Fibroblast of mammary gland (primary cell): ENCODE data around the gene TMEM183A.
"Not testable (repeated sequence)": the region's sequence is repeated elsewhere in the genome, so short reads cannot be mapped to it uniquely, and the experiment has no call there.

Source experiments
- DNase-seq: peaks from one replicate; pipeline ENCODE4 v3.0.0-alpha.2; 2010; ENCODE audit warnings: low read depth
- H3K4me3 ChIP-seq: 2 replicates; pipeline ENCODE4 v1.5.1; 2011; ENCODE audit warnings: low read depth, mild to moderate bottlenecking, low read length, moderate library complexity; ENCODE audit not compliant: control insufficient read depth
- CTCF ChIP-seq: conservative IDR thresholded peaks from 2 replicates; pipeline ENCODE4 v1.5.1; 2011; ENCODE audit warnings: low read depth, low read length, inconsistent platforms; ENCODE audit not compliant: control insufficient read depth, insufficient read depth

The TMEM183A gene

GRCh38 chr1:202972046-202972445 is 35.1 kb upstream of the TMEM183A start:
- TF ChIP-seq CTCF, result no peak
- DNase-seq, result no peak
- H3K4me3 ChIP-seq, result no peak overlapping the region

- DNase-seq, result no peak
- H3K4me3 ChIP-seq, result no peak overlapping the region
- no peak for TF ChIP-seq CTCF
Measured at GRCh38 chr1:202974856-202975255, 32.3 kb upstream of the TMEM183A start.

GRCh38 chr1:202976633-202977032 is 30.5 kb upstream of the TMEM183A start:
- TF ChIP-seq CTCF, result no peak
- H3K4me3 ChIP-seq, result no peak overlapping the region
- DNase-seq, result no peak

- no peak for TF ChIP-seq CTCF
Measured at GRCh38 chr1:202979459-202979858, 27.7 kb upstream of the TMEM183A start.

GRCh38 chr1:202981939-202982338 is 25.2 kb upstream of the TMEM183A start:
- DNase-seq, result no peak
- no peak for TF ChIP-seq CTCF
- H3K4me3 ChIP-seq, result no peak overlapping the region

More at GRCh38 chr1:202979459-202979858, 27.7 kb upstream of the TMEM183A start:
- H3K4me3 ChIP-seq, result no peak overlapping the region
- DNase-seq, result no peak

- TF ChIP-seq CTCF, result no peak
- H3K4me3 ChIP-seq, result no peak overlapping the region
- DNase-seq, result no peak
Measured at GRCh38 chr1:202982715-202983430, 24.3 kb upstream of the TMEM183A start.

- H3K4me3 ChIP-seq, DNase-seq: not testable (repeated sequence)
Measured at GRCh38 chr1:202986120-202986519, 21.1 kb upstream of the TMEM183A start.
